ENCODE results near the gene SEM1.

GRCh38 chr7:96720843-96721242 is 11.2 kb upstream of the SEM1 start:
- TF ChIP-seq CTCF (conservative IDR thresholded peaks at IDR 0.05; ENCODE audit: low read depth, low read length), result no peak
- no peak for TF ChIP-seq EZH2phosphoT487 (IDR thresholded peaks at IDR 0.05; ENCODE audit: borderline replicate concordance, low read length)

All from PC-3 (cell line).